Astrocyte (in vitro differentiated cells and primary cell): ENCODE data around the gene PLXNC1.

Experiments used
- CTCF ChIP-seq: IDR thresholded peaks from 2 replicates; pipeline ENCODE4 v1.5.1; 2011; ENCODE audit warnings: low read depth, mild to moderate bottlenecking, inconsistent platforms, low read length, moderate library complexity; ENCODE audit not compliant: insufficient read depth
- EZH2 ChIP-seq: IDR thresholded peaks from 2 replicates; pipeline ENCODE4 v1.6.1; 2012; ENCODE audit warnings: mild to moderate bottlenecking, low read length, inconsistent platforms; ENCODE audit not compliant: insufficient read depth

DNA sequence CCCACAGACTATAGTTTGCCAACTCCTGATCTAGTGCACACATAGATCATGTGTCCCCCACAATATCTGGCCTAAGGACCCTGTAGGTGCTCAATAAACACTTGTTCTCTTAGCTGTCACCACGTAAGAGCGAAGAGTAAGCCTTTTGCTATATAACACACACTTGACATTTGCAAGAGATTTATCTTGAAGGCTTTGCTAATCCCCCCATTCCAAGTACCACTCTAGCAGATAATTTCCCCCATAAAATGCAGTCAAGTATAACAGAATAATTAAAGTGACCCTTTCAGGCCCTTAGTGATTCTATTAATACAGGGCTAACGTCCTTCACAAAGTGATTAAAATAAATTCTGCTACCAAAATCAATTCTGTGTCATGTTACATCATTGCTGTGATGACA, 87.5 kb downstream of the PLXNC1 start:
- no peak for TF ChIP-seq CTCF
- no peak for TF ChIP-seq EZH2
